H9 (cell line): Measurements from ENCODE around the gene PMS1. TPM values are rescaled to one million over a fixed set of nuclear protein-coding genes. Genes with fewer than 3 reads are reported as not detected.

ENCODE experiments used
- DNase-seq: peaks from one replicate; pipeline ENCODE4 v3.0.0-alpha.2; 2017
- H2AFZ ChIP-seq: one replicate; pipeline ENCODE4 v1.6.1; 2013; ENCODE audit warnings: mild to moderate bottlenecking, low read length, control low read depth, moderate library complexity
- H2AK5ac ChIP-seq: 2 replicates; pipeline ENCODE4 v1.6.1; 2013; ENCODE audit warnings: low read length, control low read depth, mixed read lengths; ENCODE audit not compliant: insufficient read length
- H2BK120ac ChIP-seq: one replicate; pipeline ENCODE4 v1.6.1; 2013; ENCODE audit warnings: low read depth, mild to moderate bottlenecking, low read length, control low read depth, inconsistent platforms; ENCODE audit not compliant: poor library complexity, severe bottlenecking
- H2BK12ac ChIP-seq: 2 replicates; pipeline ENCODE4 v1.6.1; 2013; ENCODE audit warnings: low read length, control low read depth, mixed read lengths, low read depth; ENCODE audit not compliant: insufficient read length
- H2BK15ac ChIP-seq: 2 replicates; pipeline ENCODE4 v1.6.1; 2013; ENCODE audit warnings: low read depth, low read length, control low read depth
- H2BK20ac ChIP-seq: one replicate; pipeline ENCODE4 v1.6.1; 2013; ENCODE audit warnings: low read depth, mild to moderate bottlenecking, low read length, control low read depth, inconsistent platforms; ENCODE audit not compliant: poor library complexity, severe bottlenecking
- H2BK5ac ChIP-seq: 2 replicates; pipeline ENCODE4 v1.6.1; 2013; ENCODE audit warnings: low read length, control low read depth, mixed read lengths; ENCODE audit not compliant: insufficient read length
- H3K14ac ChIP-seq: 2 replicates; pipeline ENCODE4 v1.6.1; 2013; ENCODE audit warnings: low read length, control low read depth; ENCODE audit not compliant: insufficient read depth
- H3K18ac ChIP-seq: 2 replicates; pipeline ENCODE4 v1.6.1; 2013; ENCODE audit warnings: low read depth, mild to moderate bottlenecking, mixed read lengths, low read length, control low read depth; ENCODE audit not compliant: insufficient read length
- H3K23ac ChIP-seq: 2 replicates; pipeline ENCODE4 v1.6.1; 2013; ENCODE audit warnings: low read length, control low read depth, mixed read lengths, low read depth; ENCODE audit not compliant: insufficient read length
- H3K23me2 ChIP-seq: 2 replicates; pipeline ENCODE4 v1.6.1; 2013; ENCODE audit warnings: low read depth, mild to moderate bottlenecking, mixed read lengths, low read length, control low read depth; ENCODE audit not compliant: insufficient read length, poor library complexity, severe bottlenecking
- H3K27ac ChIP-seq: 2 replicates; pipeline ENCODE4 v1.5.1; 2013; ENCODE audit warnings: low read length, control low read depth, mixed read lengths, low read depth; ENCODE audit not compliant: insufficient read length
- H3K27me3 ChIP-seq: 2 replicates; pipeline ENCODE4 v1.6.1; 2013; ENCODE audit warnings: low read length, control low read depth, inconsistent platforms; ENCODE audit not compliant: insufficient read depth
- H3K4ac ChIP-seq: 2 replicates; pipeline ENCODE4 v1.6.1; 2013; ENCODE audit warnings: low read depth, mild to moderate bottlenecking, control low read depth, inconsistent platforms, low read length, moderate library complexity
- H3K4me1 ChIP-seq: 2 replicates; pipeline ENCODE4 v1.6.1; 2013; ENCODE audit warnings: low read length, control low read depth, inconsistent platforms; ENCODE audit not compliant: insufficient read depth
- H3K4me2 ChIP-seq: 2 replicates; pipeline ENCODE4 v1.6.1; 2013; ENCODE audit warnings: low read length, control low read depth, mixed read lengths; ENCODE audit not compliant: insufficient read length, insufficient read depth
- H3K56ac ChIP-seq: 2 replicates; pipeline ENCODE4 v1.6.1; 2013; ENCODE audit warnings: low read depth, mild to moderate bottlenecking, mixed read lengths, low read length, control low read depth; ENCODE audit not compliant: insufficient read length
- H3K79me1 ChIP-seq: 2 replicates; pipeline ENCODE4 v1.6.1; 2013; ENCODE audit warnings: low read depth, mild to moderate bottlenecking, moderate library complexity, low read length, control low read depth, inconsistent platforms; ENCODE audit not compliant: insufficient read depth, poor library complexity, severe bottlenecking
- H3K79me2 ChIP-seq: 2 replicates; pipeline ENCODE4 v1.6.1; 2013; ENCODE audit warnings: low read length, control low read depth, inconsistent platforms; ENCODE audit not compliant: insufficient read depth
- H3K9ac ChIP-seq: 2 replicates; pipeline ENCODE4 v1.6.1; 2013; ENCODE audit warnings: low read length, control low read depth, mixed read lengths; ENCODE audit not compliant: insufficient read length; ENCODE audit errors: extremely low read depth
- H3K9me3 ChIP-seq: one replicate; pipeline ENCODE4 v1.6.1; 2013; ENCODE audit warnings: low read depth, low read length, inconsistent platforms; ENCODE audit not compliant: control insufficient read depth
- H3T11ph ChIP-seq: one replicate; pipeline ENCODE4 v1.6.1; 2013; ENCODE audit warnings: mild to moderate bottlenecking, low read length, control low read depth, inconsistent platforms
- H4K20me1 ChIP-seq: one replicate; pipeline ENCODE4 v1.6.1; 2013; ENCODE audit not compliant: control insufficient read depth, insufficient read length, insufficient read depth
- H4K5ac ChIP-seq: 2 replicates; pipeline ENCODE4 v1.6.1; 2013; ENCODE audit warnings: low read depth, mild to moderate bottlenecking, mixed read lengths, low read length, control low read depth; ENCODE audit not compliant: insufficient read length
- H4K8ac ChIP-seq: replicated peaks from 2 replicates; pipeline ENCODE4 v1.6.1; 2013; ENCODE audit warnings: low read length, control low read depth, mixed read lengths, low read depth; ENCODE audit not compliant: insufficient read length
- H4K91ac ChIP-seq: 2 replicates; pipeline ENCODE4 v1.6.1; 2013; ENCODE audit warnings: low read depth, mild to moderate bottlenecking, moderate library complexity, mixed read lengths, low read length, control low read depth; ENCODE audit not compliant: insufficient read length
- H3K27ac Mint-ChIP-seq, 3 experiments: 2 replicates in 2 of 3; 3 replicates in 1 of 3; pipeline ENCODE4 v1.8.0; 2020 to 2021; ENCODE audit warnings: mixed read lengths in 3 of 3, mild to moderate bottlenecking in 1 of 3, moderate library complexity in 1 of 3
- H3K27me3 Mint-ChIP-seq: 2 replicates; pipeline ENCODE4 v1.8.0; 2021; ENCODE audit warnings: low read depth, mild to moderate bottlenecking, moderate library complexity, mixed read lengths
- H3K36me3 Mint-ChIP-seq, 3 experiments: 2 replicates in 2 of 3; 3 replicates in 1 of 3; pipeline ENCODE4 v1.8.0; 2020 to 2021; ENCODE audit warnings: low read depth in 3 of 3, mixed read lengths in 3 of 3; ENCODE audit not compliant: insufficient read depth in 1 of 3
- H3K4me1 Mint-ChIP-seq, 2 experiments: 2 replicates each; pipeline ENCODE4 v1.8.0; 2020; ENCODE audit warnings: mixed read lengths in 2 of 2
- H3K4me3 Mint-ChIP-seq, 2 experiments: 2 replicates in 1 of 2; 3 replicates in 1 of 2; pipeline ENCODE4 v1.8.0; 2020 to 2021; ENCODE audit warnings: mild to moderate bottlenecking in 2 of 2, mixed read lengths in 2 of 2, moderate library complexity in 1 of 2
- H3K9me3 Mint-ChIP-seq, 2 experiments: 2 replicates in 1 of 2; 3 replicates in 1 of 2; pipeline ENCODE4 v1.8.0; 2020; ENCODE audit warnings: mild to moderate bottlenecking in 2 of 2, mixed read lengths in 2 of 2, moderate library complexity in 1 of 2
- CTCF ChIP-seq: fragments of 200-600 bp; sonication (generic); conservative IDR thresholded peaks from 3 replicates; pipeline ENCODE4 v1.8.0; 2021; ENCODE audit warnings: antibody characterized with exemption, mild to moderate bottlenecking
- WGBS: extraction: QIAGEN DNeasy Blood & Tissue Kit; methylation state at CpG from one replicate; pipeline ENCODE4 v1.1.7; 2013; ENCODE audit warnings: missing lambda C conversion rate, low lambda C conversion rate, mixed read lengths; ENCODE audit not compliant: insufficient read length; ENCODE audit errors: extremely low coverage; 5-methylcytosine and 5-hydroxymethylcytosine counted together
- total RNA-seq: library from RNA; stranded (reverse); gene quantifications from 2 replicates; pipeline ENCODE4 v1.2.1, GENCODE V29; 2021

The PMS1 gene
- total RNA-seq, 1 experiment from 2014 or later, result 47.2 TPM

- Histone ChIP-seq H3K23me2 (no peaks in the 10 kb centered on the region), H3K9me3 (no peaks in the 10 kb centered on the region), H4K8ac (no peak overlapping the region), H2AFZ (no peak overlapping the region), H3K56ac (no peak overlapping the region), H3K14ac (no peak overlapping the region), H3K79me1 (no peaks in the 10 kb centered on the region), H3K4me2 (no peak overlapping the region), H3K27me3 (no peaks in the 10 kb centered on the region), H3K9ac (no peak overlapping the region), H2BK20ac (no peak overlapping the region), H2BK15ac (no peak overlapping the region), H4K91ac (no peak overlapping the region), H4K5ac (no peak overlapping the region), H2BK5ac (no peak overlapping the region), H2BK120ac (no peak overlapping the region), H4K20me1 (no peaks in the 10 kb centered on the region), H2AK5ac (no peak overlapping the region), H3K4ac (no peak overlapping the region), H2BK12ac (no peak overlapping the region), H3K27ac (no peak overlapping the region), H3K79me2 (no peaks in the 10 kb centered on the region), H3K18ac (no peak overlapping the region), H3K4me1 (no peaks in the 10 kb centered on the region), H3T11ph (no peak overlapping the region), H3K23ac (no peak overlapping the region)
- Mint-ChIP-seq H3K27me3 (no peaks in the 10 kb centered on the region), H3K9me3 (no peaks in the 10 kb centered on the region), H3K4me1 (no peaks in the 10 kb centered on the region), H3K27ac (peak overlapping the region in 1 of 3 experiments; percentile 21; a peak in 1 of 7 replicates), H3K36me3 (peaks cover 5 to 25% (median 24%) of the 10 kb centered on the region in 3 experiments; a peak in 5 of 7 replicates), H3K4me3 (no peak overlapping the region)
- no peak for DNase-seq
- TF ChIP-seq CTCF, result no peak
- no CpG with 5 or more reads among the region's 1 CpG for WGBS
These were observed 35.1 kb downstream of the PMS1 start for GRCh38 chr2:189819297-189819704.
